Hepatocyte (in vitro differentiated cells): ENCODE data around the gene FLAD1. TPM values are rescaled to one million over a fixed set of nuclear protein-coding genes. Genes with fewer than 3 reads are reported as not detected.

ENCODE experiments used
- DNase-seq: peaks from one replicate; pipeline ENCODE4 v3.0.0-alpha.2; 2016; ENCODE audit warnings: low spot score
- H2AFZ ChIP-seq: fragments of 200-600 bp; sonication (generic); 2 replicates; pipeline ENCODE4 v1.6.0; 2016; ENCODE audit warnings: antibody characterized with exemption, mild to moderate bottlenecking
- H3K27ac ChIP-seq: fragments of 200-600 bp; sonication (generic); 2 replicates; pipeline ENCODE4 v1.5.1; 2016; ENCODE audit warnings: mild to moderate bottlenecking
- H3K27me3 ChIP-seq: fragments of 200-600 bp; sonication (generic); 2 replicates; pipeline ENCODE4 v1.6.1; 2016
- H3K36me3 ChIP-seq: fragments of 200-600 bp; sonication (generic); replicated peaks from 2 replicates; pipeline ENCODE4 v1.5.1; 2016; ENCODE audit warnings: low read depth; ENCODE audit not compliant: insufficient read depth
- H3K4me1 ChIP-seq: fragments of 200-600 bp; sonication (generic); 2 replicates; pipeline ENCODE4 v1.5.1; 2016; ENCODE audit warnings: mild to moderate bottlenecking, moderate library complexity; ENCODE audit not compliant: insufficient read depth
- H3K4me2 ChIP-seq: fragments of 200-600 bp; sonication (generic); 2 replicates; pipeline ENCODE4 v1.6.0; 2016
- H3K4me3 ChIP-seq: fragments of 200-600 bp; sonication (generic); 2 replicates; pipeline ENCODE4 v1.5.1; 2016; ENCODE audit warnings: mild to moderate bottlenecking
- H3K79me2 ChIP-seq: fragments of 200-600 bp; sonication (generic); 2 replicates; pipeline ENCODE4 v1.6.0; 2017; ENCODE audit warnings: mild to moderate bottlenecking
- H3K9me2 ChIP-seq: fragments of 200-600 bp; sonication (generic); replicated peaks from 2 replicates; pipeline ENCODE4 v1.6.0; 2017; ENCODE audit warnings: mild to moderate bottlenecking; ENCODE audit not compliant: insufficient read depth
- H3K9me3 ChIP-seq: fragments of 200-600 bp; sonication (generic); 2 replicates; pipeline ENCODE4 v1.5.1; 2016; ENCODE audit warnings: low read depth, mild to moderate bottlenecking
- H4K20me1 ChIP-seq: fragments of 200-600 bp; sonication (generic); 2 replicates; pipeline ENCODE4 v1.6.0; 2016; ENCODE audit warnings: mild to moderate bottlenecking; ENCODE audit not compliant: insufficient read depth, poor library complexity, severe bottlenecking
- CTCF ChIP-seq: fragments of 200-600 bp; sonication (generic); IDR thresholded peaks from 2 replicates; pipeline ENCODE4 v1.5.1; 2016; ENCODE audit warnings: antibody characterized with exemption, mild to moderate bottlenecking; ENCODE audit not compliant: poor library complexity
- EZH2 ChIP-seq: fragments of 200-600 bp; sonication (generic); IDR thresholded peaks from 2 replicates; pipeline ENCODE4 v1.6.1; 2016; ENCODE audit warnings: antibody characterized with exemption, mild to moderate bottlenecking, borderline replicate concordance
- EZH2phosphoT487 ChIP-seq: fragments of 200-600 bp; sonication (generic); IDR thresholded peaks from one replicate; pipeline ENCODE4 v1.6.1; 2018; ENCODE audit warnings: antibody characterized with exemption, mild to moderate bottlenecking, low read depth, moderate library complexity; ENCODE audit not compliant: unreplicated experiment, severe bottlenecking
- WGBS: methylation state at CpG from one replicate; pipeline ENCODE4 v1.1.6; 2016; ENCODE audit warnings: low lambda C conversion rate; ENCODE audit errors: missing lambda C conversion rate; 5-methylcytosine and 5-hydroxymethylcytosine counted together
- polyA plus RNA-seq: library from polyadenylated mRNA; unstranded; fragments of >200 nt; fragmentation: Nextera tagmentation; extraction: Ambion mirVana; gene quantifications from 2 replicates; pipeline ENCODE4 v1.2.1, GENCODE V29; 2016
- total RNA-seq: library from RNA; depleted of rRNA; stranded (reverse); fragments of >200 nt; gene quantifications from 2 replicates; pipeline ENCODE4 v1.2.3, GENCODE V29; 2014

The FLAD1 gene
- total and polyA plus RNA-seq, 2 experiments from 2014 or later: 25.6 to 45.1 TPM

GRCh38 chr1:154954541-154954940, 28.6 kb upstream of the FLAD1 start:
- Histone ChIP-seq H4K20me1 (no peaks in the 10 kb centered on the region), H3K27ac (peak overlapping the region; percentile 74), H3K4me3 (no peak overlapping the region), H3K4me1 (peaks cover 29% of the 10 kb centered on the region), H2AFZ (no peak overlapping the region), H3K9me2 (no peaks in the 10 kb centered on the region), H3K27me3 (no peaks in the 10 kb centered on the region), H3K4me2 (peak overlapping the region; percentile 77), H3K9me3 (no peaks in the 10 kb centered on the region), H3K36me3 (no peaks in the 10 kb centered on the region), H3K79me2 (peaks cover 43% of the 10 kb centered on the region)
- DNase-seq: no peak
- WGBS: 62% methylated on average over 3 of the region's 3 CpGs
- no peak for TF ChIP-seq EZH2phosphoT487
- no peak for TF ChIP-seq EZH2
- TF ChIP-seq CTCF: no peak

GRCh38 chr1:154955039-154955717, 28.0 kb upstream of the FLAD1 start:
- WGBS: 27% methylated on average over 4 of the region's 4 CpGs
- Histone ChIP-seq H3K9me2 (no peaks in the 10 kb centered on the region), H3K4me2 (peak overlapping the region; percentile 77), H3K79me2 (peaks cover 49% of the 10 kb centered on the region), H3K27ac (peak overlapping the region; percentile 74), H3K4me3 (peak overlapping the region; percentile 12), H3K27me3 (no peaks in the 10 kb centered on the region), H4K20me1 (no peaks in the 10 kb centered on the region), H3K4me1 (peaks cover 30% of the 10 kb centered on the region), H3K36me3 (no peaks in the 10 kb centered on the region), H2AFZ (peak overlapping the region; percentile 38), H3K9me3 (no peaks in the 10 kb centered on the region)
- TF ChIP-seq EZH2phosphoT487 (no peak), EZH2 (no peak), CTCF (no peak)
- peak; percentile 83 for DNase-seq

- Histone ChIP-seq H3K9me2 (no peaks in the 10 kb centered on the region), H3K27ac (peak within 1 kb of the TSS; percentile 74), H3K36me3 (no peaks in the 10 kb centered on the region), H3K4me2 (peak within 1 kb of the TSS; percentile 77), H3K4me3 (peak within 1 kb of the TSS; percentile 27), H3K4me1 (peaks cover 37% of the 10 kb centered on the region), H3K27me3 (no peaks in the 10 kb centered on the region), H4K20me1 (no peaks in the 10 kb centered on the region), H2AFZ (peak within 1 kb of the TSS; percentile 38), H3K9me3 (no peaks in the 10 kb centered on the region), H3K79me2 (peaks cover 56% of the 10 kb centered on the region)
- peak; percentile 92 for DNase-seq
- WGBS: 2% methylated on average over 18 of the region's 18 CpGs
- TF ChIP-seq CTCF: peak; percentile 49
- no peak for TF ChIP-seq EZH2phosphoT487
Observed at GRCh38 chr1:154955718-154956543, 27.2 kb upstream of the FLAD1 start, which contains the start of gene PBXIP1. Gene PBXIP1, minus strand, starts transcription at chr1:154956099. Its CDS starts 2,378 bp downstream, at chr1:154953721.
